Duodenal mucosa (tissue), 2 donors: Measurements from ENCODE around the gene SEBOX.

ENCODE experiments used
- H3K27ac ChIP-seq: one replicate; pipeline ENCODE4 v1.7.0; 2013; ENCODE audit warnings: low read depth, low read length
- H3K27me3 ChIP-seq, 2 donors: one replicate each; pipeline ENCODE4 v1.7.0; 2013; ENCODE audit warnings: low read length in 2 of 2, control low read depth in 1 of 2; ENCODE audit not compliant: insufficient read depth in 2 of 2, control insufficient read depth in 1 of 2
- H3K36me3 ChIP-seq, 2 donors: one replicate each; pipeline ENCODE4 v1.7.0; 2013; ENCODE audit warnings: low read length in 2 of 2, control low read depth in 1 of 2; ENCODE audit not compliant: insufficient read depth in 2 of 2, control insufficient read depth in 1 of 2
- H3K4me1 ChIP-seq, 2 donors: one replicate each; pipeline ENCODE4 v1.7.0; 2013; ENCODE audit warnings: low read length in 2 of 2, control low read depth in 1 of 2; ENCODE audit not compliant: insufficient read depth in 2 of 2, control insufficient read depth in 1 of 2
- H3K4me3 ChIP-seq, 2 donors: one replicate each; pipeline ENCODE4 v1.7.0; 2013; ENCODE audit warnings: low read length in 2 of 2, low read depth in 1 of 2
- H3K9ac ChIP-seq, 2 donors: one replicate each; pipeline ENCODE4 v1.7.0; 2013; ENCODE audit warnings: low read length in 2 of 2, low read depth in 1 of 2
- H3K9me3 ChIP-seq, 2 donors: one replicate each; pipeline ENCODE4 v1.7.0; 2013; ENCODE audit warnings: low read length in 2 of 2, control low read depth in 1 of 2; ENCODE audit not compliant: control insufficient read depth in 1 of 2

Gene SEBOX

DNA sequence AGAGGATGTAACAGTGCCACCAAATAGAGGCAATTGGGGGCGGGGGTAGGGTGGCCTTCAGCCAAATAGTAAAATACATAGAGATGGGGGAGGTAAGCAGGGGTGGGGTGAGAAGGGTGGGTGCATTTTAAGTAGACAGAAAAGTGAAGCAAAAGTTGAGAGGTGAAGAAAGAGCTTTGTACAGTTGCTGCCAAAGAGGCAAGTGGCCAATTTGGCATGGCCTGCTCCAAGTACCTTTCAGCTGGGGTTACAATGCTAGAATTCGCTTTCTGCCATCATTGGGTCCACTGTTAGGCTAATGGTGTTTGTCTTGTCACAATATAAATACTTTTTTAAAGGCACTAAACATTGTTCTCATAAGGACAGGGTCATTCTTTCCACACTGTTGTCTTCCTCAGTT, 51.2 kb downstream of the SEBOX start:
- no peaks in the 10 kb centered on the region for H3K9me3 ChIP-seq
- peaks cover 8% of the 10 kb centered on the region in 2 donors for H3K4me1 ChIP-seq
- no peak overlapping the region for H3K27ac ChIP-seq
- no peak overlapping the region for H3K9ac ChIP-seq
- no peaks in the 10 kb centered on the region for H3K27me3 ChIP-seq
- no peaks in the 10 kb centered on the region for H3K36me3 ChIP-seq
- no peak overlapping the region for H3K4me3 ChIP-seq
